ENCODE results near the gene CA12. TPM values are rescaled to one million over a fixed set of nuclear protein-coding genes. Genes with fewer than 3 reads are reported as not detected.

CA12 gene
- polyA plus RNA-seq, 4 donors: 0.27 to 24.8 (median 1.8) TPM; not detected in 1

DNA sequence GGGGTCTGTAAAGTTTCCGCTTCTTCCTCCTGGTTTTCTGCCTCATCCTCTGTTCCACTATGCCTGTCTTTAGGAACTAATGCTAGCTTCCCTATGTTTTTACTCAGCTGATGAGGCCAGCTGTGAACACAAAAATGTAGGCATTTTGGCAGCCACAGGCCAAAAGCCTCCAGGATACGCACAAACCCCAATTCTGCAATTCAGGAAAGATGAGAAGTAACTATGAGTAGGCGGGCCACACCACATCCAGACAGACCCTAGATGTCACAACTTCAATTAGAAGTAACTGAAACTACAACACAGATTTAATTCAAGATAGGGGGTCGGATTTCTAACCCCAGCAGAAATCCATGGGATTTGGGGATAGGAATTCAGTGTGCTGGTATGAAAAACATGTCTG lies 11.9 kb downstream of the CA12 start:
- 89 to 94% (median 90%) methylated on average over 4 of the region's 4 CpGs for WGBS, 3 donors
- Histone ChIP-seq H3K36me3 (ENCODE audit: control insufficient read depth in 3 of 3, insufficient read depth in 2 of 3, low read depth in 1 of 3, low read length in 3 of 3) (no peaks in the 10 kb centered on the region), H3K27ac (ENCODE audit: low read depth in 1 of 3, low read length in 2 of 3) (no peak overlapping the region), H3K27me3 (ENCODE audit: control insufficient read depth in 3 of 3, insufficient read depth in 3 of 3, low read length in 3 of 3) (peaks cover 0 to under 1% (median 0%) of the 10 kb centered on the region in 3 donors), H3K9me3 (ENCODE audit: control insufficient read depth in 2 of 2, insufficient read depth in 1 of 2, low read depth in 1 of 2, low read length in 1 of 2) (no peaks in the 10 kb centered on the region), H3K4me3 (ENCODE audit: low read depth in 1 of 3, low read length in 3 of 3) (no peak overlapping the region), H3K4me1 (ENCODE audit: control insufficient read depth in 3 of 3, insufficient read depth in 2 of 3, low read depth in 1 of 3, low read length in 2 of 3) (peaks cover 0 to 5% (median 0%) of the 10 kb centered on the region in 3 donors)
- no peak for DNase-seq
- no peak for FAIRE-seq

DNA sequence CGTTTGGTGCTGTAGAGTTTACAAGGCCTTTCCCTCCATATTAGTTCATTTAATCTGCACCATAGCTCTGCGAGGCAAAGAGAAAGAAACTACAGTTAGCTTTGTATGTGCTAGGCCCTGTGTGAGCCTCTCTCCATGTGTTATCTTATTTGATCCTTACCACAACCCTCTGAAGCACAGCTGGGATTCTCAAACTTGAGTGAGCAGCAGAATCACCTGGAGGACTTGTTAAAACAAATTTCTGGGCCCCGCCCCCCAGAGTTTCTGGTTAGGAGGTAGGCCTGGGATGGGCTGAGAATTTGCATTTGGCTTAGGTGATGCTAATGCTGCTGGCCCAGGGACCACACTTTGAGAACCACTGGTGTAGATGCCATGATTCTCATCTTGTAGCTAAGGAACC lies 12.3 kb downstream of the CA12 start:
- H3K27me3 ChIP-seq (ENCODE audit: control insufficient read depth in 3 of 3, insufficient read depth in 3 of 3, low read length in 3 of 3): peaks cover 0 to 3% (median 0%) of the 10 kb centered on the region in 3 donors
- H3K9me3 ChIP-seq (ENCODE audit: control insufficient read depth in 2 of 2, insufficient read depth in 1 of 2, low read depth in 1 of 2, low read length in 1 of 2): no peaks in the 10 kb centered on the region
- no peak for FAIRE-seq
- H3K4me1 ChIP-seq (ENCODE audit: control insufficient read depth in 3 of 3, insufficient read depth in 2 of 3, low read depth in 1 of 3, low read length in 2 of 3): peaks cover 0 to 5% (median 0%) of the 10 kb centered on the region in 3 donors
- H3K4me3 ChIP-seq (ENCODE audit: low read depth in 1 of 3, low read length in 3 of 3): no peak overlapping the region
- WGBS, 3 donors: 89 to 94% (median 92%) methylated on average over 3 of the region's 3 CpGs
- no peak for DNase-seq
- no peak overlapping the region for H3K27ac ChIP-seq (ENCODE audit: low read depth in 1 of 3, low read length in 2 of 3)
- no peaks in the 10 kb centered on the region for H3K36me3 ChIP-seq (ENCODE audit: control insufficient read depth in 3 of 3, insufficient read depth in 2 of 3, low read depth in 1 of 3, low read length in 3 of 3)

DNA sequence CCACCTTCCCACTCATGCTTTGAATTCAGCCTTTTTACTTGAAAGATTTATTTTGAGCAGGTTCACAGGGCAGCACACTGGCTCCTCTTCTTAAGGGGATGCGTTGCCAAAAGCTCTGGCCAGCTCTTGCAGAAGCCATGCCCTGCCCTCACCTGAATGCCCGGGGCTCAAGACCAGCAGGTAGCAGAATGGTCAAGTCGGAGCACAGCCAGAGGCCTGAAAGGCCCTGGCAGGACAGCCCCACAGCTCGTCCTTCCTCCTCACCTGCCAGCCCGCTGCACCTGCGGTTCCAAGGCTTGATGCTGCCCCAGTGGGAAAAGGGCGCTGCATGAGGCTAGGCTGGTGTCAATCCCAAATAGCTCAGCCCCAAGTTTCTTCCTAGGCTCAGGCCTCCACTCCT lies 13.1 kb downstream of the CA12 start:
- H3K27ac ChIP-seq (ENCODE audit: low read depth in 1 of 3, low read length in 2 of 3): no peak overlapping the region
- no peak overlapping the region for H3K4me3 ChIP-seq (ENCODE audit: low read depth in 1 of 3, low read length in 3 of 3)
- no peak for FAIRE-seq
- peaks cover 0 to 3% (median 0%) of the 10 kb centered on the region in 3 donors for H3K27me3 ChIP-seq (ENCODE audit: control insufficient read depth in 3 of 3, insufficient read depth in 3 of 3, low read length in 3 of 3)
- WGBS, 3 donors: 91 to 100% (median 97%) methylated on average over 7 of the region's 7 CpGs
- H3K9me3 ChIP-seq (ENCODE audit: control insufficient read depth in 2 of 2, insufficient read depth in 1 of 2, low read depth in 1 of 2, low read length in 1 of 2): no peaks in the 10 kb centered on the region
- peaks cover 0 to 5% (median 0%) of the 10 kb centered on the region in 3 donors for H3K4me1 ChIP-seq (ENCODE audit: control insufficient read depth in 3 of 3, insufficient read depth in 2 of 3, low read depth in 1 of 3, low read length in 2 of 3)
- no peak for DNase-seq
- H3K36me3 ChIP-seq (ENCODE audit: control insufficient read depth in 3 of 3, insufficient read depth in 2 of 3, low read depth in 1 of 3, low read length in 3 of 3): no peaks in the 10 kb centered on the region

DNA sequence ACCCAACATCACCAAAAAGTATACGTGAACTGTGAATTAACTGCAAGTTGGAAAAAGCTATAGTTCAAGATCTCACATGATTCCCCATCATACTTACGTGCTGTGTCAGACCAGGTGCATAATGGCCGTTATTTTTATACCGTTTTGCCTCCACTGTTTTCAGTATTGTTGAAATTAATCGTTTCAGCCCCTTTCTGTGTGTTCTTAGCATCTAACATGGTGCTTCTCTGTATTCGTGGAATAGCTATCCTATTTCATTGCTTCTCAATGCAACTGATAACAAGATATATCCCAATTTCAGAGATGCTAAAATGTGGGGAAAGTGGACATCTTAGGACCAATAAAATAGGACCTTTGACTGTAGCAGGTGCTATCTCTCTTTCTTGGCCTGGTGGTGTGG lies 13.7 kb downstream of the CA12 start:
- Histone ChIP-seq H3K27ac (ENCODE audit: low read depth in 1 of 3, low read length in 2 of 3) (no peak overlapping the region), H3K9me3 (ENCODE audit: control insufficient read depth in 2 of 2, insufficient read depth in 1 of 2, low read depth in 1 of 2, low read length in 1 of 2) (no peaks in the 10 kb centered on the region), H3K27me3 (ENCODE audit: control insufficient read depth in 3 of 3, insufficient read depth in 3 of 3, low read length in 3 of 3) (peaks cover 0 to 3% (median 0%) of the 10 kb centered on the region in 3 donors), H3K4me3 (ENCODE audit: low read depth in 1 of 3, low read length in 3 of 3) (no peak overlapping the region), H3K4me1 (ENCODE audit: control insufficient read depth in 3 of 3, insufficient read depth in 2 of 3, low read depth in 1 of 3, low read length in 2 of 3) (peaks cover 0 to 5% (median 0%) of the 10 kb centered on the region in 3 donors), H3K36me3 (ENCODE audit: control insufficient read depth in 3 of 3, insufficient read depth in 2 of 3, low read depth in 1 of 3, low read length in 3 of 3) (no peaks in the 10 kb centered on the region)
- 81 to 90% (median 85%) methylated on average over 6 of the region's 6 CpGs for WGBS, 3 donors
- FAIRE-seq (no peak), DNase-seq (no peak)

DNA sequence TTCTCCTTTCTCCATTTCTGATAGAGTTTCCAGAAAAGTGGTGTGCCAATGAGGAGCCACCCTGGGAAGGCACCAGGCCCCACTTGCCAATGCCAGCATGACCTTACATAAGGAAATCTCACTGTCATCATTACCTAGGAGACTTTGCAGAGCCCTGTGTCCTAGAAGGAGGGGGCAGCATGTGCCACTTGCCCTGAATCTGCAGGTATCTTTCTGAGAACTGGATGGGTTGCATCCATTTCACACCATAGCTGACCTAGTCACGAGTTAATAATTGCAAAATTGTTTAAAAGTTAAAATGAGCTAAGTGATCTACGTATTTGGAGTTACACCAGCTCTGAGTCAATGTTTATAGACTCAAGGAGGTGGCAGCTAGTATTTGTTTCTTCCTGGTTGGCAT lies 14.3 kb downstream of the CA12 start:
- H3K4me1 ChIP-seq (ENCODE audit: control insufficient read depth in 3 of 3, insufficient read depth in 2 of 3, low read depth in 1 of 3, low read length in 2 of 3): peaks cover 0 to 3% (median 0%) of the 10 kb centered on the region in 3 donors

DNA sequence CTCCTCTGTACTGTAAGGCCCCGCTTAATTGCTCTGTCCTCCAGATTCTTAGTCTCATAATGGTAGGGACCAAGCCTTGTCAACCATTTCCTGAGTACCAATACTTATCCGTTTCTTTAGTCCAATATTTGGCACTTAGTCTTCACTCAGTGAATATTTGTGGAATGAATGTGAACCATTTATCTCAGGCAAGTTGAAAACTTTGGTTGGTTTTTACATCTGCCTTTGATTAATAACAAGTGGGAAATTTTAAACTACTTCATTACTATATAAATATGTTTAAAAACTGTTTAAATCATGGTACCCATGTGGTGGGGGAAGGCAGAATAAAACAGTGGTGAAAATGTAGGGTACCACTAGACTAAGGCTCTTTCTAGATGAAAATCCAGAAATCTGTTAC lies 15.2 kb downstream of the CA12 start:
- Histone ChIP-seq H3K9me3 (ENCODE audit: control insufficient read depth in 2 of 2, insufficient read depth in 1 of 2, low read depth in 1 of 2, low read length in 1 of 2) (no peaks in the 10 kb centered on the region), H3K27ac (ENCODE audit: low read depth in 1 of 3, low read length in 2 of 3) (no peak overlapping the region), H3K4me3 (ENCODE audit: low read depth in 1 of 3, low read length in 3 of 3) (no peak overlapping the region), H3K36me3 (ENCODE audit: control insufficient read depth in 3 of 3, insufficient read depth in 2 of 3, low read depth in 1 of 3, low read length in 3 of 3) (no peaks in the 10 kb centered on the region), H3K27me3 (ENCODE audit: control insufficient read depth in 3 of 3, insufficient read depth in 3 of 3, low read length in 3 of 3) (peaks cover 0 to 3% (median 0%) of the 10 kb centered on the region in 3 donors), H3K4me1 (ENCODE audit: control insufficient read depth in 3 of 3, insufficient read depth in 2 of 3, low read depth in 1 of 3, low read length in 2 of 3) (no peaks in the 10 kb centered on the region)
- FAIRE-seq (no peak), DNase-seq (no peak)
- WGBS, 3 donors: 87 to 92% (median 90%) methylated on average over 2 of the region's 2 CpGs

More for the DNA sequence above, 14.3 kb downstream of the CA12 start:
- peaks cover 0 to 3% (median 0%) of the 10 kb centered on the region in 3 donors for H3K27me3 ChIP-seq (ENCODE audit: control insufficient read depth in 3 of 3, insufficient read depth in 3 of 3, low read length in 3 of 3)
- H3K4me3 ChIP-seq (ENCODE audit: low read depth in 1 of 3, low read length in 3 of 3): no peak overlapping the region
- H3K9me3 ChIP-seq (ENCODE audit: control insufficient read depth in 2 of 2, insufficient read depth in 1 of 2, low read depth in 1 of 2, low read length in 1 of 2): no peaks in the 10 kb centered on the region
- FAIRE-seq (no peak), DNase-seq (no peak)
- no peaks in the 10 kb centered on the region for H3K36me3 ChIP-seq (ENCODE audit: control insufficient read depth in 3 of 3, insufficient read depth in 2 of 3, low read depth in 1 of 3, low read length in 3 of 3)
- no peak overlapping the region for H3K27ac ChIP-seq (ENCODE audit: low read depth in 1 of 3, low read length in 2 of 3)
- 38 to 61% (median 52%) methylated on average over 2 of the region's 2 CpGs for WGBS, 3 donors

DNA sequence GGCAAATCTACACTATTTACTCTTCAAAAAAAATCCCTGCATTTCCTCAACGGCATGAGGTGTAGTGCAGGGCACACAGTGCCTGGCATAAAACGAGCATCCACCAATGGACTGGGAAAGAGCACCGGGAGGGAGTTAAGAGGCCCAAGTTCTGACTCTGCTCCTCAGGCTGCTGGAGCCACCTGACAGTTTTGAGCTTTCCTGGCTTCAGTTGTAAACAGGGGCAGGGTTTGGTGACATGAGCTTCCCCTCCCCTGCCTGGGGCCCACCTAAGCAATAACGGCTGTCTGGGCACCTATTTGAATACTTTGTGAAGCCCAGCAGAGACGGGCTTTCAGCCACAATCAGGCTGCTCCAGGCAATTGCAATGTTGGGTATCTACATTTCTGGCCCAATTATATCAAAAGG lies 16.4 kb downstream of the CA12 start:
- H3K4me3 ChIP-seq (ENCODE audit: low read depth in 1 of 3, low read length in 3 of 3): no peak overlapping the region
- FAIRE-seq (no peak), DNase-seq (no peak)
- no peaks in the 10 kb centered on the region for H3K9me3 ChIP-seq (ENCODE audit: control insufficient read depth in 2 of 2, insufficient read depth in 1 of 2, low read depth in 1 of 2, low read length in 1 of 2)
- H3K27ac ChIP-seq (ENCODE audit: low read depth in 1 of 3, low read length in 2 of 3): no peak overlapping the region
- no peaks in the 10 kb centered on the region for H3K4me1 ChIP-seq (ENCODE audit: control insufficient read depth in 3 of 3, insufficient read depth in 2 of 3, low read depth in 1 of 3, low read length in 2 of 3)
- no peaks in the 10 kb centered on the region for H3K36me3 ChIP-seq (ENCODE audit: control insufficient read depth in 3 of 3, insufficient read depth in 2 of 3, low read depth in 1 of 3, low read length in 3 of 3)
- WGBS, 3 donors: 43 to 60% (median 45%) methylated on average over 5 of the region's 5 CpGs
- peaks cover 0 to 3% (median 0%) of the 10 kb centered on the region in 3 donors for H3K27me3 ChIP-seq (ENCODE audit: control insufficient read depth in 3 of 3, insufficient read depth in 3 of 3, low read length in 3 of 3)

DNA sequence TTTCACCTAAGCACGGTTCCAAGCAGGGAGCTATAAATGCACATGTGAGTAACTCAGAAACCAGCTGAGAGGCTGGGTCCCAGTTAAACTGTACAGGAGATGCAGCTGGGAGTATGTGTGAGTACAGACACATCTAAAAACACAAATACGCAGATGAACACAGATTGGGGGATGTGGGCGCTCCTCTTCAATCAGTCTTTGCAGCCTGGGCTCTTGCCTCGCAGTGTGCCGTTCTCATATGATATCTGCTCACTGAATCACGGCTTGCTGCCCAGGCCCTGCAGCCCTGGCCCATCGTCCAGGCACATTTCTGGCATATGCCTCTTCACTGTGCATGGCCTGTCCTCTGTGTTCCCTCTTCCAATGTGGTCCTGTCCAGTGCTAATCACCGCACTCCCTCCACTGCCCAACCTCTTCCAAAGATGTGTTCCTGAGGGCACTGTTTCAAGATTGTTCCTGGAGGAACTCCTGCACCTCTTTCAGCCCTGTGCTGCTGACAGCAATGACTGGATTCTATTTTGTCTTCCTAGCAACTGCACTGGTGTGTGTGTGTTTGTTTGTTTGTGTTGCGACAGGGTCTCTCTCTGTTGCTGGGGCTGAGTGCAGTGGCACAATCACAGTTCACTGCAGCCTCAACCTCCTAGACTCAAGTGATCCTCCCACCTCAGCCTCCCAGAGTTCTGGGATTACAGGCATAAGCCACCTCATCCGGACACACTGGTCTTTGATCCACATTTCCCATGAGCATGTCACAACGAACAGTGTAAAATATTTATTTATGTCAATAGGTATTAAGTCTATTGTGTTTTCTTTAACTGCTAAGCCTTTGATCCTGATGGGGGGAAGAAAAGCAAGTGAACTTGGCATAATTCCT lies 17.0 kb downstream of the CA12 start:
- 79 to 85% (median 85%) methylated on average over 11 of the region's 11 CpGs for WGBS, 3 donors
- Histone ChIP-seq H3K4me1 (ENCODE audit: control insufficient read depth in 3 of 3, insufficient read depth in 2 of 3, low read depth in 1 of 3, low read length in 2 of 3) (no peaks in the 10 kb centered on the region), H3K27ac (ENCODE audit: low read depth in 1 of 3, low read length in 2 of 3) (no peak overlapping the region)

More for the DNA sequence above, 17.0 kb downstream of the CA12 start:
- Histone ChIP-seq H3K4me3 (ENCODE audit: low read depth in 1 of 3, low read length in 3 of 3) (no peak overlapping the region), H3K36me3 (ENCODE audit: control insufficient read depth in 3 of 3, insufficient read depth in 2 of 3, low read depth in 1 of 3, low read length in 3 of 3) (no peaks in the 10 kb centered on the region), H3K9me3 (ENCODE audit: control insufficient read depth in 2 of 2, insufficient read depth in 1 of 2, low read depth in 1 of 2, low read length in 1 of 2) (peaks cover 0 to 5% of the 10 kb centered on the region in 2 donors), H3K27me3 (ENCODE audit: control insufficient read depth in 3 of 3, insufficient read depth in 3 of 3, low read length in 3 of 3) (peaks cover 0 to 3% (median 0%) of the 10 kb centered on the region in 3 donors)
- DNase-seq (no peak), FAIRE-seq (no peak)
